GM18520 (cell line): ENCODE measurements around the gene LRRC71.

Source experiments
- ATAC-seq: cut with Tn5 transposase; IDR thresholded peaks from one replicate; pipeline ENCODE4 v1.9.1; 2021; ENCODE audit not compliant: unreplicated experiment

LRRC71 gene

GRCh38 chr1:156892190-156893047, 28.0 kb upstream of the LRRC71 start:
- no peak for ATAC-seq

GRCh38 chr1:156893048-156893953, 27.1 kb upstream of the LRRC71 start, which contains the start of gene PEAR1:
TSS of gene PEAR1 (plus strand) at chr1:156893718. CDS start at chr1:156903927, 10,209 bp downstream.
- no peak for ATAC-seq

- ATAC-seq: no peak
These were observed 26.4 kb upstream of the LRRC71 start for GRCh38 chr1:156894001-156894400.

- ATAC-seq: no peak
These were observed 25.5 kb upstream of the LRRC71 start for GRCh38 chr1:156894711-156895454.

GRCh38 chr1:156895455-156895812, 25.0 kb upstream of the LRRC71 start:
- ATAC-seq: no peak

GRCh38 chr1:156895927-156896326, 24.5 kb upstream of the LRRC71 start:
- no peak for ATAC-seq

- no peak for ATAC-seq
These were observed 23.9 kb upstream of the LRRC71 start for GRCh38 chr1:156896490-156897033.

- ATAC-seq: no peak
These were observed 23.2 kb upstream of the LRRC71 start for GRCh38 chr1:156897078-156897825.

- ATAC-seq: no peak
These were observed 22.3 kb upstream of the LRRC71 start for GRCh38 chr1:156898161-156898566.

GRCh38 chr1:156898971-156899664, 21.3 kb upstream of the LRRC71 start:
- ATAC-seq: no peak

- no peak for ATAC-seq
These were observed 20.3 kb upstream of the LRRC71 start for GRCh38 chr1:156899956-156900718.

GRCh38 chr1:156900896-156901589, 19.4 kb upstream of the LRRC71 start:
- ATAC-seq: no peak

GRCh38 chr1:156901590-156901900, 18.9 kb upstream of the LRRC71 start:
- no peak for ATAC-seq

- ATAC-seq: no peak
These were observed 18.2 kb upstream of the LRRC71 start for GRCh38 chr1:156901966-156902915.

GRCh38 chr1:156903328-156904091, 16.9 kb upstream of the LRRC71 start:
- no peak for ATAC-seq

- ATAC-seq: no peak
These were observed 16.1 kb upstream of the LRRC71 start for GRCh38 chr1:156904187-156904959.
